GM12874 (cell line): ENCODE results near the gene BET1.

ENCODE experiments used
- TF ChIP-seq, protein P1 (sequence below): IDR thresholded peaks from 2 replicates; pipeline ENCODE4 v1.5.1; 2011; ENCODE audit warnings: low read depth, mild to moderate bottlenecking, control low read depth, low read length, moderate library complexity; ENCODE audit not compliant: insufficient read depth

Gene BET1, protein sequence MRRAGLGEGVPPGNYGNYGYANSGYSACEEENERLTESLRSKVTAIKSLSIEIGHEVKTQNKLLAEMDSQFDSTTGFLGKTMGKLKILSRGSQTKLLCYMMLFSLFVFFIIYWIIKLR

DNA sequence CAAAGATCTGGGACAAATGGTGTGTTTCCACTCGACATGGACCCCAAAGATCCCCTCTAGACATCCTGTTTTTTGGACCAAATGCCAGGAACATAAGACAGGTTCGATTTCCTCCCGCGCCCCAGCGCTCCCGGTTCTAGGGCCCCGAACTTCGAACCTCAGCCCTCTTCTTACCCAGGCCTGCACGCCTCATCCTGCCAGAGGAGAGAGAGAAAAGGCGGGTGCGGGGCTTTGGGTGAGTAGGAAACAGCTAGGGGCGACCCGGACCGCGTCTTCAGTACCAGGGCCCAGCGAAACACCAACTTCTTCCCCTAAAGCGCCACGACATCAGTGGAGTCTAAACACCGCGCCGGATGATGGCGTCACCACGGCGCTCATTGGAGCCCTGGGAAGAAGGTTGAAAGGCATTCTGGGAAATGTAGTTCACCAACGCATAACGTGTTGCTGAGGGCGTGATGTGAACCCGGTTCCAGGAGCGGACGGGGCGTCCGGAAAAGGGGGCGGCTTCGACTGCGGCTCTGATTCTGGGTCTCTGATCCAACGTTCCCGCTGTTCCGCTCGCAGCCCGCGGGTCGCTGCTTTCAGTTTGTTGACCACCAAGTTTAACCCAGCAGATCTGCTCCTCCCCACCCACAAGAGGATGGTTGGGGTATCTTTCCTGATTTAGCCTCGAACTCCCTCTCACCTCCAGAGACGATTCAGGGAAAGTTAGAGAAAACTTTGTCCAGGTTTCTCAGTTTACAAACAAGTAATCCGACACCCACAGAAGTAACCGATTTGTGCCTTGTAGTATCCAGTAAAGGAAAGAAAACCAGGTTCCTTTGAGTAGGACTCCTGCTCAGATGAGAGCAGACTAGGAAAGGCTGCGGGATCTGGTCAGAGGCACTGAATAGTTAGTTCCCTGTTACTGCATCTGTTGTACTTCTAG, at the start of gene BET1:
BET1 (minus strand) TSS at position 332 of the 928 bp plus-strand sequence; CDS start at position 193, 139 bp downstream.
- TF ChIP-seq, protein P1, sequence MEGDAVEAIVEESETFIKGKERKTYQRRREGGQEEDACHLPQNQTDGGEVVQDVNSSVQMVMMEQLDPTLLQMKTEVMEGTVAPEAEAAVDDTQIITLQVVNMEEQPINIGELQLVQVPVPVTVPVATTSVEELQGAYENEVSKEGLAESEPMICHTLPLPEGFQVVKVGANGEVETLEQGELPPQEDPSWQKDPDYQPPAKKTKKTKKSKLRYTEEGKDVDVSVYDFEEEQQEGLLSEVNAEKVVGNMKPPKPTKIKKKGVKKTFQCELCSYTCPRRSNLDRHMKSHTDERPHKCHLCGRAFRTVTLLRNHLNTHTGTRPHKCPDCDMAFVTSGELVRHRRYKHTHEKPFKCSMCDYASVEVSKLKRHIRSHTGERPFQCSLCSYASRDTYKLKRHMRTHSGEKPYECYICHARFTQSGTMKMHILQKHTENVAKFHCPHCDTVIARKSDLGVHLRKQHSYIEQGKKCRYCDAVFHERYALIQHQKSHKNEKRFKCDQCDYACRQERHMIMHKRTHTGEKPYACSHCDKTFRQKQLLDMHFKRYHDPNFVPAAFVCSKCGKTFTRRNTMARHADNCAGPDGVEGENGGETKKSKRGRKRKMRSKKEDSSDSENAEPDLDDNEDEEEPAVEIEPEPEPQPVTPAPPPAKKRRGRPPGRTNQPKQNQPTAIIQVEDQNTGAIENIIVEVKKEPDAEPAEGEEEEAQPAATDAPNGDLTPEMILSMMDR, result no peak

DNA sequence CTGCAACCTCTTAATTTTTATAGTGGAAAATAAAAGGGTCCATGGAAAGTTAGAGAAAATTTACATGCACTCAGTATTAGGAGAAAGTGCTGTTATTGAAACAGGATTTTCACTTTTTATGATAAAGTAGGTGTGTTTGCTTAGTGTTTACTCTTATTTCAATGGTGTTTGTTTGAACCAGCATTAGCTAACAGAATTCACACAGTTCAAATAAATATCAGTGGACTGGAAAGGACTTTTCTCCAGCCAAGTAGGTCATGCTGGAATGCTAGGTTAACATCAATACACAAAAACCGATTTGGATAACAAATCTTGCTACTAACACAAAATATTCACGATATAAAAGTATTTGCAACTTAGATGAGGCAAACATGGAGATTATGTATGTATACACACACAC, 49.4 kb upstream of the BET1 start:
- TF ChIP-seq, protein P1, result no peak

DNA sequence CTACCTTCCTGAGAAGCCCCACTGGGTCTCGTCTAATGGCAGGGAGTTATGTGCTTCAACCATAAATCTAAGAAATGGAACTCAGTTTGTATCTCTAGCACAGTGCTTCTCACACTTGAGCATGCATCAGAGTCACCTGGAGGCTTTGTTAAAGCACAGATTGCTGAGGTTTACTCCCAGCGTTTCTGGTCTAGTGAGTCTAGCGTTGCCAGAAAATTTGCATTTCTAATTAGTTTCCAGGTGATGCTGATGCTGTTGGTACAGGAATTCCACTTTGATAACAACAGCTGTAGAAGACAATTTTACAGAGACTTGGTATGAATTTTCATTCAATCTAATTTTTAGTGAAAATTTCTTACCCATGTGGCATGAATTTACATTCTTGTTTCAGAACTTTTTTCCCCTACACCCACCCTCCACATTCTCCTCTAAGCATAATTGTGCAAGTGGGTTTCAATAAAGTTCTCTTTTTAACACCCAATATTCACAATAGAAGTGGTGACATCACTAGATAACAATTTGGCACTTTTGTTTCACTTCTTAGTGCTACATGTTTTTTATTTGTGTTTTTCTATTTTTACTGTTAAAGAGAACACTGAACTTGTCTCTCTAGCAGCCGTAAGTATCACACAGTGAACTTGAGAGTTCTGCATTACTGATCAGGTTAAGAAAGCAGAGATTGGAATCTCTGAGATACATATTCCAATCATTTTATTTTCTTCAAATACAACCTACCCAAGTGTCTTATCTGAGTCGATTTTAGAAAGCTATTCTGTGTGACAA, 48.4 kb upstream of the BET1 start:
- TF ChIP-seq, protein P1, result no peak

DNA sequence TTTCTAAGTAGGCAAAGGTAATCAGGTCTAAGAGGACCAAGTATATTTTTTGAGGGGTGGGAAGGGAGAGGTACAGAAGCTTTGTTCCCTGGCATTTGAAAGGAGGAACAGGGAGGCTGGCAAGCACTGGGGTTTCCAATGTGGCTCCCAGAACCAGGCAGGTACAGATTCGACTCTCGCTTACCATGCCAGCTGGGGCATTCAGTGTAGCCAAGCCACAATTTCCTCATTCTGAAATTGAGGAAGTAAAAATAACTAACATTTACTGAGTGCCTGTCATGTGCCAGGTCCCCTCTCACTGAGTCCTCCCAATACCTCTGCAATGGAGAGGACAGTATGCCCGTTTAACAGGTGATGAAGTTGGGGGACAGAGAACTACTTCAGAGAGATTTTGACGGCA, 45.9 kb upstream of the BET1 start:
- TF ChIP-seq, protein P1, result no peak

DNA sequence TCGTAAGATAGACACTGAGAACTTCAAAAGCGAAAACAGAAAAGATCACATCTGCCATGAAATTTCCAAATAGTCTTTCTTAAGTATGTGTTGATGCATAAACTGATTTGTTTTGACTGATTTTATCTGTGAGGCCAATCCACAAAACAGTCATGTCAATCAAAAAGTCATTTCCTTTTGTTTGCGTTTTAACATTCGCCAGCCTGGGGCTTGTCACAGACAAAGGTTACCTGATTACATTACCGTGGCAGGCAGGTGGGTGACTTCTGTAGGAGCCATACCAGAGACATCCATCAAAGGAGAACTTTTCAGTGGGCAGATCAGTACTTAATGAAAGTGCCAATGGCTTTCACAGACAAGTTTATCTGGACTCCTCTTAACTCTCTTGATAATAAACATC, 45.5 kb upstream of the BET1 start:
- TF ChIP-seq, protein P1, result no peak

DNA sequence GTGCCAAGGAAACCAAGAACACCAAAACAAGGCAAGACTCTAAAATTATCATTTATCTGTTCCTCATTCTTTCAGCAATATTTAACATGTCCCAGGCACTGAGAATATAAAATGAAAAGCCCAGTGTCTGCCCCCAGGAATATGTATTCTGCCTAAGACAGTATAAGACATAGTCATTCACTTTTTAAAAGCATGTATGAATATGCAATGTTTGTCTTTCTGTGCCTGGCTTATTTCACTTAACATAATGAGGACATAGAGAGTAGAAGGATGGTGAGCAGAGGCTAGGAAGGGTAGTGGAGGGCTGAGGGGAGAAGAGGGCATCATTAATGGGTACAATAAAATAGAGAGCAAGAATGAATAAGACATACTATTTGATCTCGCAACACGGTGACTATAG, 44.6 kb upstream of the BET1 start:
- TF ChIP-seq, protein P1, result no peak

DNA sequence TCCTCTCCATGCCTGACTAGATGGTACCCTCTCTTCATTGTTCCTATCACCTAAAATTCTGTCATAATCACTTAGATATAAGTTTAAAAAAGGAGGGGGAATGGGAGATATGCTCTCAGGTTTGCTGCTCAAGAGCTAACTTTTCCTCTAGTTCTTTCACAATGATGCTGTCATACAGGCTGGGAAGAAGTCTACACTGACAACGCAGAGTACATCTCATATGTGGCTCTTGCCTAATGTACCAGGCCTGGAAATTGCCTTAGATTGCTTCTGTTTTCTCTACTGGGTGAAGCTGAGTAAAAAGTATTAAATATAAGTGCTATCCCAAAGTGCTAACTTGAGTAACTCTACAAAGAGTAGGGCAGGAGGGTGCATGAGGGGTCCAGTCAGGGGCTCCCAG, 43.8 kb upstream of the BET1 start:
- TF ChIP-seq, protein P1, result no peak
